Omental fat pad (tissue), 4 donors: ENCODE measurements around the gene SUZ12. TPM values are rescaled to one million over a fixed set of nuclear protein-coding genes. Genes with fewer than 3 reads are reported as not detected.
A peak's percentile ranks its signal among the peaks of the same experiment; 100 is the strongest.

ENCODE experiments used
- ATAC-seq: fragments of 150-250 bp; one replicate; pipeline ENCODE4 v1.9.1; 2016; ENCODE audit warnings: mild to moderate bottlenecking, moderate library complexity; ENCODE audit not compliant: low FRiP score
- DNase-seq: peaks from one replicate; pipeline ENCODE4 v3.0.0-alpha.2; 2019; ENCODE audit warnings: low spot score
- total RNA-seq, 4 donors: library from RNA; depleted of rRNA; stranded (reverse); fragments of >200 nt; gene quantifications; one replicate each; pipeline ENCODE4 v1.1.0, GENCODE V29; 2016
- TF ChIP-seq, protein P1 (sequence below), 3 donors: fragments of 450-650 bp; IDR thresholded peaks; one replicate each; pipeline ENCODE4 v1.5.1; 2016 to 2017; ENCODE audit warnings: antibody characterized with exemption in 3 of 3, mild to moderate bottlenecking in 3 of 3, moderate library complexity in 2 of 3

The SUZ12 gene
- total RNA-seq, 4 donors from 2014 or later = 14.6 to 21.8 (median 17.5) TPM

DNA sequence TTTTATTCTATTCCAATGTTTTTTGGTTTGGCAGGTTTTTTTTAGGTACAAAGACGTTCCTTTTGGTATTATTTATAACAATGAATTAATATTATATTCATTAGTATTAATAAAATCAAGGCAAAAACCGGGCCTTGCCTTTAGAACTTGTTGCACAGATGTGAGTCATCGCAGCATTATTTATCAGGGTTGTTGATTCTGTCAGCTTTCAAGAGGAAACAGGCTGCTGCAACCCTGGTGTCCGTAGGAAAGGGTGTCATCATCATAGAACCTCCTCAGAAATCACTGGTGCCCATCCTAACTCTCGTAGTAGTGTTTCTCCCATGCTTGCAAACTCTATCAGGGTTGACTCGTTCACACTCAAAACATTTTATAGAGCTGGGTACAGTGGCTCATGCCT is 60.2 kb downstream of the SUZ12 start:
- TF ChIP-seq, protein P1, sequence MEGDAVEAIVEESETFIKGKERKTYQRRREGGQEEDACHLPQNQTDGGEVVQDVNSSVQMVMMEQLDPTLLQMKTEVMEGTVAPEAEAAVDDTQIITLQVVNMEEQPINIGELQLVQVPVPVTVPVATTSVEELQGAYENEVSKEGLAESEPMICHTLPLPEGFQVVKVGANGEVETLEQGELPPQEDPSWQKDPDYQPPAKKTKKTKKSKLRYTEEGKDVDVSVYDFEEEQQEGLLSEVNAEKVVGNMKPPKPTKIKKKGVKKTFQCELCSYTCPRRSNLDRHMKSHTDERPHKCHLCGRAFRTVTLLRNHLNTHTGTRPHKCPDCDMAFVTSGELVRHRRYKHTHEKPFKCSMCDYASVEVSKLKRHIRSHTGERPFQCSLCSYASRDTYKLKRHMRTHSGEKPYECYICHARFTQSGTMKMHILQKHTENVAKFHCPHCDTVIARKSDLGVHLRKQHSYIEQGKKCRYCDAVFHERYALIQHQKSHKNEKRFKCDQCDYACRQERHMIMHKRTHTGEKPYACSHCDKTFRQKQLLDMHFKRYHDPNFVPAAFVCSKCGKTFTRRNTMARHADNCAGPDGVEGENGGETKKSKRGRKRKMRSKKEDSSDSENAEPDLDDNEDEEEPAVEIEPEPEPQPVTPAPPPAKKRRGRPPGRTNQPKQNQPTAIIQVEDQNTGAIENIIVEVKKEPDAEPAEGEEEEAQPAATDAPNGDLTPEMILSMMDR (IDR thresholded peaks at IDR 0.05) = no peak
- DNase-seq = no peak
- no peak for ATAC-seq

DNA sequence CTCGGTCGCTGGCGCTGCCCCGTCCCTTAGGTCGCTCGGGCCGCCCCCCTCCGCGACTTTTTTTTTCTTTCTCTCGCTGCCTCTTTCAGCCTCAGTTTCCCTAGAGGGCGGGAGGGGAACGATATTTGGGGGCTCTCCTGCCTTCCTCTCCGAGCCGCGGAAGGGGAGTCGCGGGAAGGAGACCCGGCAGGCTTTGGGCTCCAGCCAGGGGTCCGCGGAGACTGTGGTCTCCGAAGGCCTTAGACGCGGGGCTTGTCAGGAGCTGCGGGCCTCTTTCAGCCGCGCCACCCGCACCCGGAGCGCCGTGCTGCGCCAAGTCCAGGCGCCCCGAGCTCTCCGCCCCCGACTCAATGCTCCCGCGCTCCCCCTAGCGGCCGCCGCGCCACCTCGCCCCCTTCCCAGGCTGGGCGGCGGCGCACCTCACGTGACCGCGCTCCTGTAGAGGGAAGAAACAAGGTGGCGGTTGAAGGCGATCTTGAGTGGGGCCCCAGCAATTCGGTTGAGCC is 70.2 kb downstream of the SUZ12 start, which contains the start of gene LRRC37B:
LRRC37B (plus strand) TSS at position 427 of the 506 bp plus-strand sequence. CDS start 14,010 bp downstream, outside the sequence.
- DNase-seq (peak; percentile 84), ATAC-seq (peak; percentile 97)
- TF ChIP-seq, protein P1 (IDR thresholded peaks at IDR 0.05) = peak in 2 of 3 donors; percentile 59 to 84

DNA sequence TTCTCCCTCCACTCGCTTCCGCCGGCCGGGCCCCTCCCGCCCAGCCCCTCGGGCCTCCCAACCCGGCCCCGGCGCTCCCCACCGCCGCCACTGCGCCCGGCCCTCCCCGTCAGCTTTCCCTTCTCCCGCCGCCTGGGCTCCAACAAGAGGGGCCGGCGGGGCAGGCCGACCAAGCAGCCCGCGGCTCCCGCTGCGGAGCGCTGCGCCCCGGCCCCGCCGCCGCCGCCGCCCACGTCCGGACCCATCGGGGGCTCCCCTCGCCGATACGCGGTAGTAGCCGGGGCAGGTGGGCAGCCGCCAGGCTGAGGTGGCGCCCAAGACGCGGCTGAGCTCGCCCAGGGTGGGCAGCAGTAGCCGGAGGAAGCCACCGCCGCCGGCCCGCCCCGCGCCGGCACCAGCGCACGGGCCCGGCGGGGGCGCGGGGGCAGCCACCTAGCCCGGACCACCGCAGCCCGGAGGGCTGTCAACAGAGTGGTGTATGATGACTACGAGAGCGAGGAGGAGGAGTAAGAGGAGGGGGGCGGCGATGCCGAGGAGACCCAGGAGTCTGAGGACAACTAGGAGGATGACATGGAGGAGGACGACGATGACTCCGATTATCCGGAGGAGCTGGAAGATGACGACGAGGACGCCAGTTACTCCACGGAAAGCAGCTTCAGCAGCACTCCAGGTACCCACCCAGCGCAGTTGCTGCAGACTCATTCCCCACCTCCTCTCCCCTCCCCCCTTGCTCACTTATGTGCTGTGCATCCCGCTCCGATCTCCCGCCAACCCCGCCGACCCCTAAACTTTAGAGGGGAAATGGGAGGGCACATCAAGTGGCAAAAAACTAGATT is 70.9 kb downstream of the SUZ12 start:
- peak; percentile 64 for ATAC-seq
- DNase-seq = no peak

DNA sequence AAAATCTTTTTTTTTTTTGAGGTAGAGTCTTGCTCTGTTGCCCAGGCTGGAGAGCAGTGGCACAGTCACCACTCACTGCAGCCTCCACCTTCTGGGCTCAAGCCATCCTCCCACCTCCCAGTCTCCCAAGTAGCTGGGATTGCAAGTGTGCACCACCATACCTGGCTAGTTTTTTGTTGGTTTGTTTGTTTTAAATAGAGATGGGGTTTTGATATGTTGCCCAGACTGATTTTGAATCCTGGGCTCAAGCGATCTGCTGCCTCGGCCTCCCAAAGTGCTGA is 72.4 kb downstream of the SUZ12 start:
- no peak for ATAC-seq
- DNase-seq = no peak
- TF ChIP-seq, protein P1 (IDR thresholded peaks at IDR 0.05) = no peak

More for the DNA sequence above, 70.9 kb downstream of the SUZ12 start:
- TF ChIP-seq, protein P1 (IDR thresholded peaks at IDR 0.05) = no peak

DNA sequence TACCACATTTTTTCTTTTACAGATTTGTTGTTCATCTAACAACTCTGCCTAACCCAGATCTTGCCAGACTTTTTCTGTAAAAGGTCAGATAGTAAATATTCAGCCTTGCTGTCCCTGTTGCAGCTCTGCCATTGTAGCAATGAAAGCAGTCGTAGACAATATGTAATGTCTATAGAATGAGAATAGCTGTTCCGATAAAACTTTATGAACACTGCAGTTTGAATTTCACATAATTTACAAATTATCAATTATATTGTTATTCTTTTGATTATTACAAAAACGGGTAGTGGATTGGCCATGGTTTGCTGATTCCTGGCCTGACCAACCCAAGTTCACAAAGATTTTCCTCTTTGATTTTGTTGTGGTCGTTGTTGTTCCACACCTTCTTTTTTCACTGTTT is 73.3 kb downstream of the SUZ12 start:
- no peak for DNase-seq
- ATAC-seq = no peak
- TF ChIP-seq, protein P1 (IDR thresholded peaks at IDR 0.05) = no peak

DNA sequence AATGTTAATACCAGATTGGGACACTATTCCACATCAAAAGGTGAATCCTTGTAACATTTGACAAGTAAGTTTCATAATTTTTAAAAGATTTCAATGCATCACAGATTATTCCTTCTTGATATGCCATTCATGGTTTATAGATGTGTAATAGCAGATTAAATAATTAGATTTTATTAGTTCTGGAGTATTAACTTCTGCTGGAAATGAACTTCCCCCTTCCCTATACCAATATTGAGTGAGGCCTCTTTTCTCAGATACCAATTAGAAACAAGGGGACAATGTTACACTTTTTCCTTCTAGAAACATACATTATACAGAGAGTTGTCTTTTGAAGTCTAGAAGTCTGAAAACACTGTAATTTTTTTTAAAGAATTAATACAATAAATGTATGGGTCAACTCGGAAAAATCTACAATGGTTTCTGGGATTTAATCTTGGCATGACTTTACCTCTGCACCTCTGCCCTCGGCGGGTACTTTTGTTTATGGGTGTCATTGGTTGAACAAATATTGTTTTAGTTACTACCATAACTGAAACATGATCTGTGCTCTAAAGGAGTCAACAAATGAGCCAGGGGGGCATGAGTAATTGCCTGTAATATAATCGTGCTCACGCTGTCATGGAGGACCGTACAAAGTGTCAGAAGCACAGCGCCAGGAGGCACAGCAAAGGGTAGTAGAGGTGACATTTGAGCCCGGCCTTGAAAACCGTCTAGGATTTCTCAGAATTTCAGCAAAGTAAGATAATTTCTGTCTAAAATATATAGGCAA is 78.6 kb downstream of the SUZ12 start:
- TF ChIP-seq, protein P1 (IDR thresholded peaks at IDR 0.05) = no peak
- ATAC-seq (no peak), DNase-seq (no peak)
